Aortic smooth muscle cell (primary cell): ENCODE data around the gene GTPBP1. TPM values are rescaled to one million over a fixed set of nuclear protein-coding genes. Genes with fewer than 3 reads are reported as not detected.

Source experiments
- total RNA-seq: library from RNA; depleted of rRNA; stranded (reverse); fragments of >200 nt; gene quantifications from 2 replicates; pipeline ENCODE4 v1.2.3, GENCODE V29; 2014

The GTPBP1 gene
- total RNA-seq: 38.2 and 41.9 TPM in 2 replicates

DNA sequence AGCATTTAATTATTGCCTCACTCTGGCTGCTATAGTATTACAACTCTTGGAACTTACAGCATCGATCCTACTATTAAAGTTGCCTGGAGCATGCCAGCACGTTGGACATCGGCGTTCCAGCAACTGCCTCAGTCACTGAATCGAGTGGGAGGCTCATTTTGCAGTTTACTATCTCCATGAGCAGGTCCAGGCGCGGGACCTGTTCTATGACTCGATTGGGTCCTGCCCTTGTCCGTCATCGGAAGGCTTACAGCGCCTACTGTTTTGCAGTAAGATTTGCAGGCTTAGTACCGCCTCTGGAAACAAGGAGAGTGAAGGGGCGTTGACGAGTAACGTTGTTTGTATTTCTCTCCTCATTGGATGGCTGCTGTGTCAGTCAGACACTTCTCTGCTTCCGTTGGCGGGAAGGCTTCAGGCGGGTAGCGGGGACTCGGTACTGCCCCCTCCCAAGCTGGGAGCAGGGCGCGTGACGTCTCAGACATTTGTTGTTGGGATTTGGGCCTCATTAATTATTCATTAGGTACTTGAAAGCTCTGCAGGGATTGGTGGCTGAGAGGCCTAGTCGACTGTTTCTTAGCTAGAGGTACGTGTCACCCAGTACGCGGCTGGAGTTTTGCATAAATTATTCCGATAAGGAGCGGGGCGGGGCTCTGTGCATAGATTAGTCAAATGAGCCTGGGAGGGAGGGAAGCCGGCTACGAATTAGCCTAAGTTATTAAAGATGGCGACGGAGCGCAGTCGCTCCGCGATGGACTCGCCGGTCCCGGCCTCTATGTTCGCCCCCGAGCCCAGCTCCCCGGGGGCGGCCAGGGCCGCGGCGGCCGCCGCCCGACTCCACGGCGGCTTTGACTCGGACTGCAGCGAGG is at the start of gene GTPBP1:
GTPBP1 (plus strand) TSS at position 710 of the 866 bp plus-strand sequence; CDS start at position 722, 12 bp downstream.

DNA sequence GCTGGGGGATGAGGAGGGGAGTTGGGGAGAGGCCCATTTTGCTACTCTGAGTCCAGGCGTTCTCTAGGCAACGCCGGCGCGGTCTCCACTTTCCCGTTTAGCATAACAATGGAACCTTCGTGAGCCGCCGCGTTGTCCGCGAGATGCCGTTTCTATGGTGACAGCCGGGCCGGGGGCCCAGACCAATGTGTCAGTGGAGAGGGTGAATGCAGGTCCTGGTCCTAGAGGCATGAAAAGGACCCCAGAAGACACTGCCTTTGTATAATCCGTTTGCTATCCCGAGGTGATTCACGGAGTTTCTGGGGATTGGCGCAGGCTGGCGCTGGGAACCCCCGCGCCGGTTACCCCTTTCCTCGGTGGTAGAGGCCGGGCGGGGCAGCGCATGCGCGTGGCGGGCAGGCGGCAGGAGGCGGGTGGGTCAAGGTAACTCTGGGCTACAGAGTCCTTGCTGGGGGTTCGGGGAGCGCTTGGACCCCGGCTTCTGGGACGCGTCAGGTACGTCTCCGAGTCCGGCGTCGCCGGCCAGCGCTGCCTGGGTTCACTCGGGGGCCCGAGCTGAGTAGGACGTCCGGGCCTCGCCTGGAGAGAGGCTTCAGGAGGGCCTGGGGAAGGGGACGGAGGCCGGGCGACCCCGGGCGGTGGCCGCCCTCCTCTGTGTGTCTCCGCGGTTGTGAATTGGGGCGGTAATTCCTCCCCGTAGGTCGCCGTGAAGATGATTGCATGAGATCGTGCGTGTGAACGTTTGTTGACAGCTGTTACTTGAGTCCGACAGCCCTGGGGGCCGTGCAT is 49.3 kb upstream of the GTPBP1 start, which contains the start of the genes CBY1 and FAM227A:
CBY1 (plus strand) TSS at position 383 of the 789 bp plus-strand sequence. CDS start 11,417 bp downstream, outside the sequence.
FAM227A (minus strand) TSS at position 137 of the 789 bp plus-strand sequence. CDS start 6,224 bp downstream, outside the sequence.

DNA sequence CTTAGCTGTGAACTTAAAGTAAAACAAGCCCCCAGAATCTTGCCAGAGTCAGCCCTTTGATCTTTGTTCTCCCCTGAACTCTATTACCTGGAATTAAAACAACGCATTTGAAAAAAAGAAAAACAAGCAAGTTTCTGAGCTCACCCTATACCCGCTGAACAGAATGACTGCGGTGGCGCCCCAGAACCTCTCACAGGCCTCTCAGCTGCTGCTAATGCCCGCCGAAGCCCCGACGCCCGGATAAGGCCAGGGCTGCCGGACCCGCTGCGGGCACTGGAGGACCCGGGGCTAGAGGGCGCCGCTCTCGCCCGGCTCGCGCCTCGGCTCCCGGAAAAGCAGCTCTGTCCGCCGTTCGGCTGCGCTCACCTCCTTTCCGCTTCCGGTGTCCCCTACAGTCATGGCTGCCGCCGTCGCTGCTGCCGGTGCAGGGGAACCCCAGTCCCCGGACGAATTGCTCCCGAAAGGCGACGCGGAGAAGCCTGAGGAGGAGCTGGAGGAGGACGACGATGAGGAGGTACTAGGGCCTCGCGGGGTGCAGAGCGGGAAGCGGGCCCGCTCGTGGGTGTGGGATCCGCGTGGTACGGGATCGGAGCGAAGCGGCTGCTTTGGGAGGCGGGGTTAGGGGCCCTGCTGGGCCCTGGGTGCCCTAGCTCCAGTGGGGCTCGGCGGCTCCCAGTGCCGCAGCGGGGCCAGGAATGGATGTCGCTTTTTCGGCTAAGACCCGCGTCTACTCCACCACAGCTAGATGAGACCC is 24.0 kb upstream of the GTPBP1 start, which contains the start of gene TOMM22:
TOMM22 (plus strand) TSS at position 376 of the 754 bp plus-strand sequence; CDS start at position 398, 22 bp downstream.

DNA sequence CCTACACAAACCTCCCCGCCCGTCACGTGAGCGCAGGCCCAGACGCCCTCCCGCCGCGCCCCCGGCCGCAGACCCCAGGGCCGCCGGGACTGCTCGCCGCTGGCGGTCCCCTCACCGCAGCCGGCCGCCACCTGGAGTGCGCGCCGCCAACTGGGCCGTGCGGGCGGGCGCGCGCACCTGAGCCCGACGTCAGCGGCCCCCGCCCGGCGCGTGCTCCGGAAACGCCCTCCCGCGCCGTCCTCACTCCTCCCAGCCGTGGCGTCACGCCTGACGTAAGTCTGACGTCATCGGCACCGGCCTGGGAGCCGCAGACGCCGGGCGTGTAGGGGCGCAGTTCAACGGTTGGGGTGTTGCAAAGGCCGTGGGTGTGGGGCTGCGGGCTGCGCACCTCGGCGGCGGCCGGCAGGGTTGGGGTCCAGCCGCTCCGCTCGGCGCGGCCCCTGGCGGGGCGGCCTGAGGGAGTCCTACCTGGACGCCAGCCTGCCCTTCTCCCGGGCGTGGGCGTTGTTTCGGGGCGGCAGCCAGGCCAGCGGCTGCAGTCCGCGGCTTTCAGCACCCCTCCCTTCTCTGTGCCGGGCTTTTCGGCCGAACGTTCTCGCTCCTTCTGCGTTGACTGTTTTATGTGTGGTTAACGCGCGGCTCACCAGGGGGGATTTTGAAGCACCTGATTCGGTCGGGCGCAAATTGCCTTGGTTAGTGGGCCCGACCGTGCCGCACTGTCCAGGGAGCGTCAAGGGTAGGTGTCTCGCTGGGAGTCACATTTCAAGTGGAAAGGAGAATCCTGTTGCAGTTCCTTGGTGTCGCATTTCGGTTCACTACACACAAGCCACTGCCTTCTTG is 4.7 kb upstream of the GTPBP1 start, which contains the start of gene JOSD1:
JOSD1 (minus strand) TSS at position 155 of the 840 bp plus-strand sequence. CDS start 956 bp downstream, outside the sequence.

DNA sequence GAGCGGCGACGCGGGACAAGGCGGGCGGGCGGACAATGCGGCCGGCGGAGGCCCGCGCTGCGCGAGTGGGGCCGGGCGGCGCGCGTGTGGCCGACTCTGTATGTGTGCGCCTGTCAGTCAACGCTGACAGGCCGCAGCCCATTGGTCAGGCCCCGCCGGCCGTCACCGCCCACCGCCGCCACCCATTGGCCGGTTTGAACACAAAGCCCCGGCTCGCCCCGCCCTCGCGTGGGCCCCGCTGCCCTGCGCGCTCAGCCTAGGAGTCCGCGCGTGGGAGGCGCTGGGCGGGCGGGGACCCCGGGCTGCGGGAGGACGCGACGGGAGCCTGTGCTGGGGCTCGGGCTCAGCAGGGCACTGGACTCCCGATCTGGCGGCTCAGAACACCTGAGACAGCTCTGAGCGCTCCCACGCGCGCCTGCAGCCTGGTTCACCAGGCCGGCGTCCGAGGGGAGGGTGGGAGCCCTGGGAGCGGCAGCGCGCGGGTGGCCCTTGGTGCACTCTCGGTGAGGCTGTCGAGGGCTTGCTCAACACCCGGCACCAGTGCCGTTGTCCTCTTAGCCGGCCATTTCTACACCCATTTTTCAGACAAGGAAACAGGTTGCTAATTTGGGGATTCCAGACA is 50.3 kb downstream of the GTPBP1 start, which contains the start of gene SUN2:
SUN2 (minus strand) TSS at position 88 of the 622 bp plus-strand sequence. CDS start 3,370 bp downstream, outside the sequence.

Other genes with a start within 250 kb of the GTPBP1 start
- gene KDELR3, start 237.8 kb upstream of the GTPBP1 start, total RNA-seq: 95.3 and 125 TPM in 2 replicates
- gene DDX17, start 199.6 kb upstream of the GTPBP1 start, total RNA-seq: 385 and 404 TPM in 2 replicates
- gene DMC1, start 135.8 kb upstream of the GTPBP1 start, total RNA-seq: 3.2 and 3.4 TPM in 2 replicates
- 1.1 and 1.8 TPM in 2 replicates for gene FAM227A, start 49.6 kb upstream of the GTPBP1 start, total RNA-seq
- 19.2 and 20.9 TPM in 2 replicates for gene CBY1, start 49.3 kb upstream of the GTPBP1 start, total RNA-seq
- gene TOMM22, start 24.0 kb upstream of the GTPBP1 start, total RNA-seq: 51.5 and 55.1 TPM in 2 replicates
- 66.4 and 66.5 TPM in 2 replicates for gene JOSD1, start 5.0 kb upstream of the GTPBP1 start, total RNA-seq
- gene SUN2, start 50.1 kb downstream of the GTPBP1 start, total RNA-seq: 117 and 146 TPM in 2 replicates
- gene DNAL4, start 88.2 kb downstream of the GTPBP1 start, total RNA-seq: 14.9 and 15.4 TPM in 2 replicates
- gene NPTXR, start 138.1 kb downstream of the GTPBP1 start, total RNA-seq: 0.79 and 1.1 TPM in 2 replicates
- 57.9 and 60.9 TPM in 2 replicates for gene CBX6, start 166.3 kb downstream of the GTPBP1 start, total RNA-seq